NCI-H2196 treated with DMSO at 0.1 percent for 48 hours (cell line): ENCODE results near the gene UBAP2L.
A peak's percentile ranks its signal among the peaks of the same experiment; 100 is the strongest.
"Not testable (repeated sequence)": the region's sequence is repeated elsewhere in the genome, so short reads cannot be mapped to it uniquely, and the experiment has no call there.

Experiments
- DNase-seq: peaks from one replicate; lab custom pipeline; 2025; ENCODE audit not compliant: unreplicated experiment; lab: John Stamatoyannopoulos, UW

UBAP2L gene

GRCh38 chr1:154240294-154240833, 19.6 kb downstream of the UBAP2L start:
- DNase-seq = no peak

- no peak for DNase-seq
Measured at GRCh38 chr1:154241703-154242351, 21.1 kb downstream of the UBAP2L start.

- DNase-seq = no peak
Measured at GRCh38 chr1:154253671-154254070, 32.9 kb downstream of the UBAP2L start.

GRCh38 chr1:154256686-154257085, 35.9 kb downstream of the UBAP2L start:
- DNase-seq = no peak

GRCh38 chr1:154258784-154259183, 38.0 kb downstream of the UBAP2L start:
- DNase-seq = no peak

- no peak for DNase-seq
Measured at GRCh38 chr1:154260127-154260526, 39.4 kb downstream of the UBAP2L start.

- DNase-seq = no peak
Measured at GRCh38 chr1:154263465-154264332, 42.9 kb downstream of the UBAP2L start.

- no peak for DNase-seq
Measured at GRCh38 chr1:154264454-154264853, 43.7 kb downstream of the UBAP2L start.

GRCh38 chr1:154265586-154265985, 44.8 kb downstream of the UBAP2L start:
- no peak for DNase-seq

- DNase-seq = no peak
Measured at GRCh38 chr1:154270833-154271232, 50.1 kb downstream of the UBAP2L start.

GRCh38 chr1:154272217-154272998, 51.7 kb downstream of the UBAP2L start, which contains the start of gene HAX1:
Gene HAX1 (plus strand): TSS chr1:154272629. CDS start chr1:154272724, 95 bp downstream.
- peak; percentile 83 for DNase-seq

GRCh38 chr1:154272999-154273563, 52.3 kb downstream of the UBAP2L start:
- DNase-seq = no peak

GRCh38 chr1:154276797-154277196, 56.0 kb downstream of the UBAP2L start:
- DNase-seq = no peak

GRCh38 chr1:154287591-154287990, 66.8 kb downstream of the UBAP2L start:
- not testable (repeated sequence) for DNase-seq

- no peak for DNase-seq
Measured at GRCh38 chr1:154288661-154289060, 67.9 kb downstream of the UBAP2L start.

- no peak for DNase-seq
Measured at GRCh38 chr1:154290921-154291320, 70.2 kb downstream of the UBAP2L start.

GRCh38 chr1:154295408-154296235, 74.9 kb downstream of the UBAP2L start:
- peak; percentile 5 for DNase-seq

- DNase-seq = no peak
Measured at GRCh38 chr1:154301582-154301981, 80.8 kb downstream of the UBAP2L start.

GRCh38 chr1:154304664-154305337, 84.0 kb downstream of the UBAP2L start:
- no peak for DNase-seq
